K562 (cell line): ENCODE results near the gene VEGFC. TPM values are rescaled to one million over a fixed set of nuclear protein-coding genes. Genes with fewer than 3 reads are reported as not detected.

Source experiments
- ATAC-seq: fragments of 200-7000 bp; cut with Tn5 transposase; 3 replicates; pipeline ENCODE4 v1.9.1; 2020; ENCODE audit warnings: moderate library complexity
- BruUV-seq: library from RNA; stranded (reverse); fragments of 400-500 nt; replicated peaks from 2 replicates; lab custom pipeline; 2021; lab: Mats Ljungman, UMichigan
- CTCF ChIA-PET: fragments of 300-600 bp; formaldehyde crosslinking; extraction: SDS; loops from one replicate; lab custom pipeline; 2021; ENCODE audit warnings: low intra/inter-chr PET ratio; lab: Yijun Ruan, JAX
- POLR2A ChIA-PET: fragments of 300-600, 350-650 bp; sonication (Branson Sonifier 250); formaldehyde crosslinking; extraction: SDS; loops from one replicate; lab custom pipeline; 2021; ENCODE audit warnings: antibody characterized with exemption, inconsistent platforms; lab: Yijun Ruan, JAX
- DNase-seq, 4 experiments: peaks; one replicate each; pipeline versions ENCODE4 v3.0.0 to v3.0.0-alpha.2; 2011 to 2018; ENCODE audit warnings: low spot score in 3 of 4, mixed read lengths in 3 of 4; ENCODE audit errors: extremely low read depth in 1 of 4
- FAIRE-seq: peaks from 2 replicates; lab custom pipeline; 2011; peaks lifted over from hg19 to GRCh38; lab: Jason Lieb, UNC
- H2AFZ ChIP-seq: 2 replicates; pipeline ENCODE4 v1.6.0; 2011; ENCODE audit warnings: low read depth, low read length, control low read depth, inconsistent platforms
- H3K27ac ChIP-seq: fragments of 200-600 bp; 3 replicates; pipeline ENCODE4 v1.8.0; 2011; ENCODE audit warnings: low read depth, mild to moderate bottlenecking, control low read depth, inconsistent platforms, low read length, moderate library complexity, mixed read lengths; ENCODE audit errors: extremely low read depth
- H3K27me3 ChIP-seq, 2 experiments: fragments of 300-600 bp in 1 of 2; 2 replicates in 1 of 2; 3 replicates in 1 of 2; pipeline versions ENCODE4 v1.6.0 to v1.8.0; 2011; ENCODE audit warnings: inconsistent platforms in 2 of 2, low read length in 2 of 2, mild to moderate bottlenecking in 1 of 2, mixed read lengths in 1 of 2, moderate library complexity in 1 of 2; ENCODE audit not compliant: control insufficient read depth in 2 of 2, insufficient read depth in 2 of 2
- H3K36me3 ChIP-seq: fragments of 300-600 bp; 3 replicates; pipeline ENCODE4 v1.8.0; 2011; ENCODE audit warnings: mild to moderate bottlenecking, low read length, inconsistent platforms; ENCODE audit not compliant: control insufficient read depth, insufficient read depth
- H3K4me1 ChIP-seq, 2 experiments: fragments of 200-600 bp in 1 of 2; replicated peaks in 1 of 2; 2 replicates in 1 of 2; 3 replicates in 1 of 2; pipeline versions ENCODE4 v1.5.1 to v1.8.0; 2011; ENCODE audit warnings: inconsistent platforms in 2 of 2, low read length in 2 of 2, mild to moderate bottlenecking in 1 of 2, mixed read lengths in 1 of 2, moderate library complexity in 1 of 2; ENCODE audit not compliant: control insufficient read depth in 2 of 2, insufficient read depth in 2 of 2
- H3K4me2 ChIP-seq: 2 replicates; pipeline ENCODE4 v1.6.1; 2011; ENCODE audit warnings: low read length, control low read depth, inconsistent platforms, mixed read lengths; ENCODE audit not compliant: insufficient read depth
- H3K4me3 ChIP-seq: fragments of 200-600 bp; sonication (generic), shearing (Covaris generic); 2 replicates; pipeline ENCODE4 v1.5.1; 2016; ENCODE audit warnings: control low read depth, inconsistent platforms
- H3K79me2 ChIP-seq: fragments of 200-600 bp; 3 replicates; pipeline ENCODE4 v1.8.0; 2011; ENCODE audit warnings: low read length, inconsistent platforms; ENCODE audit not compliant: control insufficient read depth, insufficient read depth
- H3K9ac ChIP-seq, 2 experiments: 2 replicates each; pipeline versions ENCODE4 v1.6.0 to v1.6.1; 2011; ENCODE audit warnings: low read depth in 2 of 2, low read length in 2 of 2, control low read depth in 1 of 2, inconsistent platforms in 1 of 2, mild to moderate bottlenecking in 1 of 2, mixed read lengths in 1 of 2; ENCODE audit not compliant: insufficient read depth in 1 of 2
- H3K9me1 ChIP-seq: one replicate; pipeline ENCODE4 v1.6.0; 2011; ENCODE audit warnings: inconsistent platforms, mild to moderate bottlenecking, low read length, moderate library complexity; ENCODE audit not compliant: control insufficient read depth, insufficient read depth
- H3K9me3 ChIP-seq: replicated peaks from 2 replicates; pipeline ENCODE4 v1.5.1; 2011; ENCODE audit warnings: low read depth, low read length, inconsistent platforms; ENCODE audit not compliant: control insufficient read depth, insufficient read depth
- H4K20me1 ChIP-seq: replicated peaks from 2 replicates; pipeline ENCODE4 v1.6.1; 2011; ENCODE audit warnings: low read length, inconsistent platforms, mixed read lengths; ENCODE audit not compliant: control insufficient read depth, insufficient read depth
- NCOR1 ChIP-seq: fragments of 450-650 bp; IDR thresholded peaks from 2 replicates; pipeline ENCODE4 v1.6.1; 2016; ENCODE audit warnings: mild to moderate bottlenecking, moderate library complexity
- NRF1 ChIP-seq, 2 experiments: fragments of 450-650 bp; IDR thresholded peaks in 1 of 2; conservative IDR thresholded peaks in 1 of 2; 2 replicates each; pipeline ENCODE4 v1.6.1; 2014; ENCODE audit warnings: mild to moderate bottlenecking in 2 of 2
- SP2 ChIP-seq: IDR thresholded peaks from 2 replicates; pipeline ENCODE4 v1.6.1; 2011; ENCODE audit warnings: mild to moderate bottlenecking, low read depth, low read length, moderate library complexity; ENCODE audit not compliant: poor library complexity, severe bottlenecking; ENCODE audit errors: extremely low read depth
- ZNF311 ChIP-seq: fragments of 250-450 bp; sonication (Bioruptor Pico); IDR thresholded peaks from 2 replicates; pipeline ENCODE4 v1.4.0; 2020; ENCODE audit warnings: mild to moderate bottlenecking, moderate library complexity
- ZNF445 ChIP-seq: fragments of 250-450 bp; sonication (Bioruptor Pico); IDR thresholded peaks from 2 replicates; pipeline ENCODE4 v1.4.0; 2020; ENCODE audit warnings: low read depth, mild to moderate bottlenecking, moderate library complexity
- ZNF668 ChIP-seq: fragments of 250-450 bp; sonication (Bioruptor Pico); IDR thresholded peaks from 2 replicates; pipeline ENCODE4 v1.8.0; 2022; ENCODE audit warnings: mild to moderate bottlenecking, inconsistent platforms
- WGBS: fragments of 100-300 bp; shearing (Covaris generic); methylation state at CpG from one replicate; pipeline ENCODE4 v1.1.6; 2016; ENCODE audit warnings: low coverage, mixed read lengths; ENCODE audit not compliant: insufficient coverage; ENCODE audit errors: missing lambda C conversion rate; 5-methylcytosine and 5-hydroxymethylcytosine counted together
- in situ Hi-C: fragments of 300-500 bp; cut with MboI; formaldehyde crosslinking; loops from 4 replicates; pipeline ENCODE4 v1.15.0; 2018; ENCODE audit warnings: inconsistent platforms, mixed read lengths
- intact Hi-C: fragments of 100-400 bp; cut with micrococcal nuclease; formaldehyde crosslinking; loops from 2 replicates; pipeline ENCODE4 v1.14.2; 2022
- polyA plus RNA-seq, 8 experiments: library from polyadenylated mRNA; depleted of rRNA in 4 of 8; stranded (reverse) in 5 of 8; unstranded in 3 of 8; fragments of >200 nt; fragmentation: Nextera tagmentation in 2 of 8; fragmentation: Illumina TruSeq in 1 of 8; extraction: Ambion mirVana in 2 of 8; extraction: Trizol in 1 of 8; gene quantifications; 2 replicates each; pipeline versions ENCODE4 v1.2.1 to v1.2.3, GENCODE V29; 2011 to 2014; ENCODE audit warnings: inconsistent platforms in 1 of 8, missing spikeins in 1 of 8
- total RNA-seq, 7 experiments: library from RNA; depleted of rRNA in 6 of 7; stranded (reverse); fragments of >200 nt in 6 of 7; fragmentation: Illumina TruSeq in 2 of 7; extraction: Trizol in 2 of 7; gene quantifications; 2 replicates each; pipeline versions ENCODE4 v1.2.1 to v1.2.3, GENCODE V29; 2011 to 2021; ENCODE audit warnings: low replicate concordance in 1 of 7

VEGFC gene
- total and polyA plus RNA-seq, 9 of the 15 experiments (the other 6 are each of a cell fraction or from before 2014, with no cell fraction given): not detected

DNA sequence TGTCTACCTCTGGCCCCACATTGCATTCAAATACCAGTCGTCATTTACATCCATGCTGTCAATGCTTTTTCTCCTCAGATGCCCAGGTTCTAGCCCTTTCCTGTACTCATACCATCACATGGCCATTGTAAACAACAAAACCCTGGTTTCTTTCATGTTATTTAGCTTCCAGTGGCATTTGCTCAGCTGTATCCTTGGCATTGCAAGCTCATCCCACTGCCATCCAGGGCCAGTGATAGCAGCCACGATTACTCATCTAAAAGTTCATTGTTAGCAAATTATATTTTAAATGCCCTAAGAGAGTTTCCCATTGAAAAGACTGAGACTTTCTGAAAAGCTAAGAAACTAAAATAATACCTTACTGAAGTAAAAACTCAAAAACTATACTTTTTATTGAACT lies 34.0 kb downstream of the VEGFC start:
- no peaks in the 10 kb centered on the region for H3K4me1 ChIP-seq
- POLR2A ChIA-PET: no interaction called here

DNA sequence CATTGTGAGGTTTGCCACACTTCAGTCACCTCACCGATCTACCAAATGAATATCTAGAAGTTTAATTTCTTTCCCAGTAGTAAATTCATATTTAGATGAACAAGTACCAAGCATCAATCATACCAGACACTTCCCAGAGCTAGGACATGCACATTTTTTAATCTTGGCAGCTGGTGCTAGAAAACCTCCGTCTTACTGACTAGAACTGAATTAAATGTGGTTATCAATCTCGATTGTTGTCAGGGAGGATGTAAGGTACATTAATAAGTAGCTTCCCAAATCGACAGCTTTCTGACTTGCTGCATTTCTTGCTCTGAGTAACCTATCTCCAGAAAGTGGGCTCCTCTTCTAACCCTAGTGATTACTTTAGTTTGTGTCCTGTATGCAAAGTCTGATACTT lies 34.4 kb downstream of the VEGFC start:
- no TSS peak for BruUV-seq
- Histone ChIP-seq H3K4me2 (no peak overlapping the region), H3K79me2 (no peaks in the 10 kb centered on the region), H3K9me1 (no peaks in the 10 kb centered on the region), H3K4me1 (no peaks in the 10 kb centered on the region), H3K27me3 (no peaks in the 10 kb centered on the region), H3K27ac (no peak overlapping the region), H2AFZ (no peak overlapping the region), H3K4me3 (no peak overlapping the region), H3K9ac (no peak overlapping the region)
- intact Hi-C loops: no loop called here
- POLR2A ChIA-PET: no interaction called here
- no peak for ATAC-seq
- TF ChIP-seq ZNF311 (CRISPR knock-in tag) (no peak), ZNF445 (CRISPR knock-in tag) (no peak), NCOR1 (no peak), SP2 (no peak)
- TF ChIP-seq, all 486 proteins: peak for 0
- in situ Hi-C loops: no loop called here
- FAIRE-seq (no peak), DNase-seq (no peak)
- CTCF ChIA-PET: no interaction called here
- no peaks in the 10 kb centered on the region for H3K36me3 ChIP-seq
- H3K9me3 ChIP-seq: 0 out of 2 replicates have a peak, but pooled peaks cover 1% of the 10 kb centered on the region
- H4K20me1 ChIP-seq: no peaks in the 10 kb centered on the region
- WGBS: 0% methylated on average over 4 of the region's 4 CpGs

More for the DNA sequence above, 34.0 kb downstream of the VEGFC start:
- CTCF ChIA-PET: no interaction called here
- no peaks in the 10 kb centered on the region for H3K9me1 ChIP-seq
- no peak overlapping the region for H3K4me3 ChIP-seq
- 0% methylated on average over 2 of the region's 2 CpGs for WGBS
- no peaks in the 10 kb centered on the region for H3K27me3 ChIP-seq
- in situ Hi-C loops (no loop called here), intact Hi-C loops (no loop called here)
- BruUV-seq: no TSS peak
- no peak overlapping the region for H2AFZ ChIP-seq
- TF ChIP-seq ZNF668 (no peak), NRF1 (conservative IDR thresholded peaks at IDR 0.05 in 1 of 2, IDR thresholded peaks at IDR 0.05 in 1 of 2) (no peak)
- FAIRE-seq (no peak), DNase-seq (no peak), ATAC-seq (no peak)
- no peaks in the 10 kb centered on the region for H4K20me1 ChIP-seq
- H3K27ac ChIP-seq: no peak overlapping the region
- H3K4me2 ChIP-seq: no peak overlapping the region
- 0 out of 2 replicates have a peak, but pooled peaks cover 1% of the 10 kb centered on the region for H3K9me3 ChIP-seq
- H3K36me3 ChIP-seq: no peaks in the 10 kb centered on the region
- H3K9ac ChIP-seq: no peak overlapping the region
- H3K79me2 ChIP-seq: no peaks in the 10 kb centered on the region
